Lung microvascular endothelial cell (primary cell): ENCODE measurements around the gene GABBR2. TPM values are rescaled to one million over a fixed set of nuclear protein-coding genes. Genes with fewer than 3 reads are reported as not detected.

Experiments
- DNase-seq, 2 donors: peaks; one replicate each; pipeline versions ENCODE4 v3.0.0 to v3.0.0-alpha.2; 2010; ENCODE audit warnings: low read depth in 2 of 2
- total RNA-seq: library from RNA; depleted of rRNA; stranded (reverse); fragments of >200 nt; gene quantifications from 2 replicates; pipeline ENCODE4 v1.2.1, GENCODE V29; 2014

The GABBR2 gene
- total RNA-seq, 1 donor from 2014 or later = 1.2 TPM

DNA sequence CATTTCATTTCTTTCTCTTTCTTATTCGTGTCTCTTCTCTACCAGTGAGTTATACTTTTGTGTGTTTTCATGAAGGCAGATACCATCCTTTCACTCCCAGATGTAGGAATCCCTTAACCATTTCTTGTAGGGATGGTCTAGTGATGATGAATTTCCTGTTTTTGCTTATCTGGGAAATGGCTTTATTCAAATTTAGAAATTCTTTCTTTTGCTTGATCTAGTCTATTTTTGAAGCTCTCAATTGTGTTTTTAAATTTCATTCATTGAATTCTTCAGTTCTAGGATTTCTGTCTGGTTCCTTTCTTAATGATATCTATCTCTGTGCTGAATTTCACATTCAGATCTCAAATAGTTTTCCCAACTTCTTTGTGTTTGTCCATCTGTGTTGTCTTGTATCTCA lies 357.4 kb downstream of the GABBR2 start:
- no peak for DNase-seq

DNA sequence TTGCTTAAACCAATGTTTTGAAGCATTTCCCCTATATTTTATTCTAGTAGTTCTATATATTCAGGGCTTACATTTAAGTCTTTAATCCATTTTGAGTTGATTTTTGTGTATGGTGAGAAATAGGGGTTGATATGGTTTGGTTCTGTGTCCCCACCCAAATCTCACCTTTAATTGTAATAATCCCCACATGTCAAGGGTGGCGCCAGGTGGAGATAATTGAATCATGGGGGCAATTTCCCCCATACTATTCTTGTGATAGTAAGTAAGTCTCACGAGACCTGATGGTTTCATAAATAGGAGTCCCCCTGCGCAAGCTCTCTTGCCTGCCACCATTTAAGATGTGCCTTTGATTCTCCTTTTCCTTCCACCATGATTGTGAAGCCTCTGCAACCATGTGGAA lies 361.1 kb downstream of the GABBR2 start:
- DNase-seq = no peak

DNA sequence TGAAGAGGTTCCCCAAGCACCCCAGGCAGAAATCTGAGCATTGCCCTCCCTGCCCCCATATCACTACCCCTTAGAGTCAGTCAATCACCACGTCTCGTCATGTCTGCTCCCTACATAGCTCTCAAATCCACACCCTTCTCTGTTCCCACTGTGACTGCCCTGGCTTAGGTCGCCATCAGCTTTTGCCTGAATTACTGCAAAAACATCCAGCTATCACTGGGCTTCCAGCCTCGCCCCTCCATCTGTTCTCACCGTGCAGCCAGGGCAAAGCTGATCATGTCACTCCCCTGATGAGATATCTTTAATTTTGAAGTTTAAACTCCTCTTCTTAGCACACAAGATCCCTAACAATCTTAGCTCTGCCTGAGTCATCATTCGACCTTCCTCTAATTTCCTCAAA lies 363.7 kb downstream of the GABBR2 start:
- no peak for DNase-seq

DNA sequence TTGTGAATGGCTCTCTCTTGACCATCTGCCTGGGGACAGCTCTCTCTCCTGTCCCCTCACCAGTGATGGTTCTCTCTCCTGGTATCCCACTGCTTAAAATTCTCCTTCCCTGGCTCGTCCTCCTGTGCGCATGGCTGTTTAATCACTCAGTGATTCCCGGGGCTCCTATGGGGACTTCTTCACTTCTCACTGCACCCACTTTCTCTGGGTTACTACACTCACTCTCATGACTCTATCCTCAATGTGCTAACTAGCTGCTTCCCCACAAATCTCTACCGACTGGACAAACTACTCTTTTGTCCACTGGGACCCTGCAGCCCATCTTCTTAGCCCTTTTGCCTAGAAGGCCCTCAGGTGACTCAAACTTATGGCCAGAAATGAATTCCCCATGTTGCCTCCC lies 364.2 kb downstream of the GABBR2 start:
- DNase-seq = no peak

DNA sequence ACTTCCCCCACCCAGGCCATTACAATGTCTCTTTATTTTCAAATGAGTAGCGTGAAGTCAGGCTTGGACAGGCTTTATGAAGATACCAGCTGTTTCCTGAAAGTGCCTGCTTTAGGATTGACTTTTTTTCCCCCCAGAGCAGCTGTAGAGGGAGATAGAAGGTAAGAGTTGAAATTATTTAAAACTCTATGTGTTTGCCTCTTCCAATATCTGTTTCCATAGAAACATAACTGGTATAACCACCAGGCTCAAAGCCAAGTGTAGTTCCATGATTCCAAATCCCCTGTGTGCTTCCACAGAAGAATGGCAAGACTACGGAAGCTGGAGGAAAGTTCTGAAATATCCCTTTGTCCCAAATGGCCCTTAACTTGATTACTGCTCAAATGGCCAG lies 365.9 kb downstream of the GABBR2 start:
- peak; percentile 54 to 90 for DNase-seq

DNA sequence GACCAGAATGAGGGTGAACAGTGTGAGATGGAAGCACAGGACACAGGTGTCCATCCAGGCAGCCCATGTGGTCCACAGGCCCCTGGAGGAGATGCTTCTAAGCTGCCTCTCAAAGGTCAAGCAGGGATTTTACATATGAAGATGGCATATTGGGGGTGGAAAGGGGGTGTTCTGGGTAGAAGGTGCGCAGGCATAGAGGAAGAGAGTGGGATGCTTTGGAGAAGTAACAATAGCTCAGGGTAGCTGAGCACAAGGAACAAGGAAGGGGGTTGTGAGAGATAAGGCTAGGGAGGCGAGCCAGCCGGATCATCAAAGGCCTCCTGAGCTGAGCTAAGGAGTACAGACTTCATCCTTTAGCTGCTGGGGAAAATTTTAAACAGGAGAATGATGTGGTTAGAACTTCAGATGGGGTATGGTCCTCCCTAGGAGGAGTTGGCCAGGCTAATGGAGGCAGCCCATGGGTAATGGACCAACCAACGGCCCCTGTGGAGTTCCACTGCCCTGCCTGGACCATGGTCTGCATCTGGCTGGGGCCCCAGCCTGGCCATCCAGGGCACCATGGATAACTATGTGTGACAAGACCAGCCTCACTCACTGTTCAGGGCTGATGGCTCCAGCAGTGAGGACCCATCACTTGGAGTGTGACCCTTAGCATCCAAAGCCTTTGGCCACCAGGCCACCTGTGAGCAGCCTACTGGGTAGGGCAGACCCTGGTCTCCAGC lies 366.5 kb downstream of the GABBR2 start:
- DNase-seq = no peak

DNA sequence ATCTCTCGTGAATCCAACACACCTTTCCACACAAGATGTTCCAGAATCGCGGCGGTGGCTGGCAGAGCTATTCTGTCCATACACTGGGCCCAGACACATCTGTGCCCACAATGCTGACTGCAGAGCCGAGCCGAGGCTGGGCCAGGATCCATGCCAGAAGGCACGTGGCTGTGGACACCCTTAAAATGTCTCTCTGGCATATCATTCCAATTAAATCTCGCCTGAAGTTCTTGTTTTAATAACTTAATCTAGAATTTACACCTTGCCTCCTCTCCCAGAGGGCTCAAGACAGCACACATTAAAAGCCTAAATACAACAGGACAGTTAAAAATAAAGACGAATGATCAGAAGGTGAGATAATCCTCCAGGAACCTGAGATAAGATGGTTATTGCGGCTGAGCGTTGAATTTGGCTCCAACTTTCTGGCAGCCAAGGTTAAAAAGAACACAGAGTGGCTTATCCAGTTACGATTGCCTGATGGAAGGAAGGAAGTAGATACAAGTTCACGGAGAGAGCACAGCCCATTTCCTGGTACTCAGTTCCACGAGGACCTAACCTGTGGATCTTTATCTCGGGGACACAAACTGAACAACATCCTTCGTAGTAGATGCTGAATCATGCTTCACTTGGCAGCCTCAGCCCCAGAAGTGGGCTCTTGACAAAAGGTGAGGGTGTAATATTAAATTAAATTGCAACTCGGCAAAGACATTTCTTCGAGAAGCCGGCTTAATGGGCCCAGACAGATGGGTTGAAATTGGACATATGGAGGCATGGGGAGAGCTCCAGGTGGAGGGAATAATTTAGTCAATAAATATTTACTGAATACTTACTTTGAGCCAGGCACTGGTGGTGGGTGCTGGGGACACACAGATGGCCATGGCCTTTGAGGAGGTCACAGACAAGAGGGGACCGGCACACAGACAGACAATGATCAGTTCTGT lies 367.3 kb downstream of the GABBR2 start:
- peak; percentile 61 to 78 for DNase-seq

DNA sequence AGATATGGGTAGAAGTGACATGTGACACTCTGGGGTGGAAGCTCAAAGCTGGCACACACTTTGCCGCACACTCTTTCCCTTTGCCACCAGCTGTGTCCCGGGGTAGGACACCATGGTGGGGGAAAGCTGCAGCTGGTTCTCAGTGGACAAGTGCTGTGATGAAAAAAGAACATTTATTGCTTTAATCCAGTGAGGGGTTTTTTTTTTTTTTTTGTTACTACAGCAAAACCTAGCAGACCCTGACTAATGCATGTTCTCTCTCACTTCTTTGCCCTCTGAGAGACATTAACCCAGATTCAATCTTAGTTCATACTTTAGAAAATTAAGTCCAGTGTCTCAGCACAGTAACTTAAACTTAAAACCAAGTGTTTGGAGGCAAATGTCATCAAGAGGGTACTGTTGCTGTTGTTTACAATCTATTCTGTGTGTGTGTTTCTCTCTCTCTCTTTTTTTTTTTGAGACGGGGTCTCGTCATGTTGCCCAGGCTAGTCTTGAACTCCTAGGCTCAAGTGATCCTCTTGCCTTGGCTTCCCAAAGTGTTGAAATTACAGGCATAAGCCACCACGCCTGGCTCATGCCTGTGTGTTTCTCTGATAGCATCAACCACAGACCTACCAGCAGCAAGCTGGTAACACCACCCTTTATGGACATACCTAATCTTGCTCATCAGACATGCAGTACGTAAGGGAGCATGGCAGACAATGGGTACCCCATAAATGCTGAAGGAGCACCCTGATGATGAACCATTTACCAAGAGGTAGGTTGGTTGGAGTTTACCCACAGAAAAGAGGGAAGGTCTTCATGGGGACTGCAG lies 368.5 kb downstream of the GABBR2 start:
- no peak for DNase-seq

DNA sequence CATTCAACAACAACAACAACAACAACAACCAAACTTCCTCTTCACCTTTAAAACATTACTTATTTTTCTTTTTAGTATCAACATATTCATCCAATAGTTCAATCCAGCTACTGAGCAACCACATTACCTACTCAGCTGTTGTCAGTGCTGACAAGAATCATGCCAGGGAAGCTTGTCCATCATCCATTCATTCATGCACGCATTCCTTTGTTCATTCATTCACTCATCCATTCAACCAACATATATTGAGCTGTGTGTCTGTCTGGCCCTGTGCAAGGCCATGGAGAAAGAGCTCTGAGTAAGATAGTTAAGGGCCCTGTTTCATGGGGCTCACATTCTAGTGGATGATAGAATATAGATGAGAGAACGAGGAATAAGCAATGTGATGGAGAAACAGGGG lies 373.1 kb downstream of the GABBR2 start:
- DNase-seq = no peak

DNA sequence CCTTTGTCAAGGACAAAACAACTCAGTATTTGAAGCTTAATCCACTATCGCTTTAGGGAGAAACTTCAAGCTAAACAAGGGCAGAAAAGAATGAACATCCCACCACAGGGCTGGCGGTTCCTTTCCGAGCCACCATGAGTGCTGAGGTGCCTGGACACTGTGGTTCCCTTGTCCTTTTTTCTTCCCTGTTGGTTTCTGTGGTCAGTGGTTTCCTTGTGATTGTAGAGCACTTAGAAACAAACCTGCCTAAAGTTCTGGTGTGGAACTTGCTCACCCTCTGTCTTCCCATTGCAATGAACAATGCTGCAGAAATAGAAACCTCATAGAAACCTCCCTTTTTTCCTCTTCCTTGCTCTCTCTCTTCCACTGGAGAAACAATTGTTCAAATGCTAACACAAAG lies 373.9 kb downstream of the GABBR2 start:
- DNase-seq = no peak

DNA sequence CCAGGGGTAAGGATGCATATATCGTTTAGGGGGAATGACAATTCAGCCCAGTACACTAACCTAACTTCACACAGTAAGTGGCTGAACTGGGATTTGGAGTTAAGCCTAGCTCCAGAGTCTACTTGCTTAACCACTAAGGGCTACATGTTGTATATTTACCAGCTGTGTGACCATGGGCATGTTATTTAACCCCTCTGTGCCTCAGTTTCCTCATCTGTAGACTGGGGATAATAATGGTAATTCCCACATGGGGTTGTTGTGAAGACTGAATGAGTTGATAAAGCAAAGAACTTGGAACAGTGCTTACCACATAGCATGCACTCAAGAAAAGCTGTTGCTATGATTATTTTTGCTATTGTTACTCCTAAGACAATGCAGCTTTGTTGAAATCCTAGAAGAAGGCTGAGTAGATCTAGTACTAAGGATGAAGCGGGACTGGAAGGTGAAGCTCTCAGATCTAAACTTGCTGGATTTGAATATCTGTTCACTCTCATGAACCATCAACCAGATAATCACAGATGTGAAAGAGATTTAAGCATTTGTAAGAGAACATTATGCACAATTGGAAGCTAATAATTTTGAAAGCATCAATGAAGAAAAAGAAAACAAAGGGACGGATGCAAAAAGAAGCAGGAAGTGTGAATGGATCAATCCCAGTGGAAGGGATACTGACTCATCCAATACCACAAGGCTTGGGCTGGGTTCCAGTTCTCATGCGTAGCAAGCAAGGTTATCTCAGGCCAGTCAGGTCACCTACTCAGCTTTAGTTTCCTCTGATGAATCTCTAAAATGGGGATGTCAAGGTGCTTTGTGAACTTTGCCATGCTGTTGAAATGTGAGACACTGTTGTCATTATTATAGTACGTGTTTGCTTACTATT lies 374.8 kb downstream of the GABBR2 start:
- peak; percentile 92 to 95 for DNase-seq

DNA sequence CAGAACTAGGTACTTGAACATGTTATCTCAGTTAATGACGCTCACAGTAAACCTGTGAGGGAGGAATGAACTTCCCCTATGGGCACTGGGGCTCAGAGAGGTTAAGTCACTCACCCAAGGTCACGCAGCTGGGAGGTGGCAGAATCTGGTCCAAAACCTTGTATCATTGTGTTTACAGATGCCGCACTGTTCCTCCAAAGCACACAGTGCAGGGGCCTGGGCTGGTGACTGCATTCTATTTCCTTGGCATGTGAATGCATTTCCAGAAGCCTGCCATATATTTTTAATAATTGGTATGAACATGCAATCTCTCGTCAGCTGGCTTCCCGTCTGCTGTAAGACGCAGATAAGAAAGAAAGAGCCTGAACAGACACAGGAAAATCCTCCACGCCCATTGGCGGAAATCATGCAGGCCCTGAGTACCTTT lies 376.3 kb downstream of the GABBR2 start:
- DNase-seq = peak in 1 of 2 donors; percentile 80

DNA sequence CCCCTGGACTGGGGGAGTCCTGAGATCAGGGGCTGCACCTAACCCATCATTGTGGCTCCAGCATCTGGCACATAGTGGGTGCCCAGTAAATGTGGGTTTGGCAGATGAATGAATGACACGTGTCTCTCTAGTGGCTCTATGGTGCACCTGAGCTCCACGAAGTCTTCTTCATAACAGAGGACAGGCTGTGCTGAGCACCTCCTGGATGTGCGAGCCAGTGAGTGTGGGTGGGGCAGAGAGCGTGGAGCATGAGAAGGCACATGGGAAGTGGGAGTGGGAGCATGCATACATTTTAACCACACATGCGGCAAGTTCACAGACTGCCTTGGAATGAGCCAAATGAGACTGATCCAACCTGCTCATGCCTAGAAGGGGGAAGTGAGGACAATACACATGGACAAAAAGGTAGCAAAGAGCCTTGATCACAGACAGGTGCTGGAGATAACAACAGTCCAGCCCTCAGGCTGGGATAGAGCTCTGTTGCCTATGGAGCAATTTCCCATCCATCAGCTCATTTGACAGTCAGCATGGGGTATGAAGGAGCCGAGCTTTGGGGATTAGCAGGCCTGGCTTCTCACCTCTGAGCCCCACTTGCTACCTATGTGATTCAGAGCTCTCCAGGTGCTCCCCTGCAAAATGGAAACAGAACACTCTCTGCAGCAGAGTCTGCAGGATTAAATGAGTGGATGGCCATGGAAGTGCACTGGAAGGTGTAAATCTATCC lies 377.0 kb downstream of the GABBR2 start:
- DNase-seq = no peak

DNA sequence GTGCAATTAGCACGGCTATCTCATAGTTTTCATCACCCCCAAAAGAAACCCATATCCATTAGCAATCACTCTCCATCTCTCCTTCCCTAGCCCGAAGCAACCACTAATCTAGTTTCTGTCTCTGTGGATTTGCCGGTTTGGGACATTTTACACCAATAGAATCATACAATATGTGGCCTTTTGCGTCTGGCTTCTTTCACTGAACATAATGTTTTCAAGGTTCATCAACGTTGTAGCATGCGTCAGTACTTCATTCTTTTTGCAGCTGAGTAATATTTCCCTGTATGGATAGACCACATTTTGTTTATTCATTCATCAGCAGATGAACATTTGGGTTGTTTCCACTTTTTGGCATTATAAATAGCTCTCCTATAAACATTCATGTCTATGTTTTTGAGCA lies 377.9 kb downstream of the GABBR2 start:
- DNase-seq = peak in 1 of 2 donors; percentile 87

DNA sequence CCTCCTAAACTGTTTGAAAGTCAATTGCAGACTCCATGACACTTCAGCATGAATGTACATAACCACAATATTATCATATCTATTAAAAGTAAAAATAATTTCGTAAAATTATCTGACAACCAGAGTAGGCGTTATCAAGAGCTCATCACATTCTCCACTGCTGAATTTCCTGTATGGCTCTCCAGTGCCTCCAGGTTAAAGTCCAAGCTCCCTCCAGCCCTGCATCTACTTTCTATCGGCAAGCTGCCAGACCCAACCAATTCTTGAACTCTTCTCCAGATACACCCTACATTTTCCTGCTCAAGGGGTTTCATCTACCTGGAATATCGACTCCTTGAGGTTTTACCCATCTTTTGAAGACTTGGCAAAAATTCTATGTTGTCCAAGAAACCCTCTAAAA lies 378.8 kb downstream of the GABBR2 start:
- DNase-seq = no peak

DNA sequence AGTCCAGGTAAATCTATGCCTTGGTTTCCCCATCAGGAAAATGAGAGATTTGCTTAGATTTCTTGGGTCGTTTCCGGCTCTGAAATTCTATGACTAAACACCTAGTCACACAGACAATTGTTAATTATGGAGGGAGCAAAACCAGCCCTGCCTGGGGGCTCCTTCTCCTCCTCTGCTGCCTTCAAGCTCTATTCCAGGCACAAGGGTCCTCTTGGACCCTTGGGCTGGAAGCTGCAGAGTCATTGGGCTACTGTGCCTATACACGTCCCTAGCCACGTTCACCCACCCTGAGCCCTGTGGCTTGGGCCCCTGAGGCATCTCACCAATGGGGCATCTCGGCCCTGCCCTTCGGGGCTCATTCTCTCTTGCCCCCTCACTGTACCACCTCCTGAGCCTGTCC lies 379.5 kb downstream of the GABBR2 start:
- no peak for DNase-seq

DNA sequence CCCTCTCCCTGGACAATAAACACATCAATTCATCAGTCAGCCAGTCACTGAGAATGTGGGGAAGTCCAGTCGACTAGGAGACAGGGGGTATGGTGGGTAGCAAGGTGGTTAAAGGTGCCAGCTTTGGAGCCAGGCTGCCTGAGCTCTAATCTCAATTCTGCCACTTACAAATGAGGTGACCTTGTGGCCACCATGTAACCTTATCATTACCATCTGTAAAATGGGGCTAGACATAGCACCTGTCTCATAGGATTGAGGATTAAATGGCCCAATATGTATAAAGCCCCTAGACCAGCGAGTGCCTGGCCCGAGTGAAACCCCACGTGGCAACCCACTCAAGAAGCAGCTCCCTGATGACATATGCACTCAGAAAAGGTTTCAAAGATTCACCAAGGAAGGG lies 380.0 kb downstream of the GABBR2 start:
- DNase-seq = no peak

DNA sequence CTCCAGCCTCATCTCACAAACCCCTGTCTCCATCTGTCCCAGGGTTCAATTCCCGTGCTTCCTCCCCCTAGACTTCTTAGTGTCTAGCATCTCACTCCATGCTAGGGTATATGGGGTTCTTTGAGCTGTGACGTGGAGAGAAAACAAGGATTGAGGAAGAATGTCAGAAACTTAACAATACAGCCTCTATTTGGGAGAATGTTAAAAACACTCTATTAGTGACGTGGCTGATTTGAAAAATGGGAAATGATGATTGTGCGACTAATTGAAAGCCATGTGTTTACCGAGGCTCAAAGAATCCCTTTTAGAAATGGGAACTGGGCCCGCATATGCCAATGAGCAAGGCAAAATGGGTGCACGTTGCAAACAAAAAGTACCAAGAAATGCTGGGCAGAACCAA lies 380.6 kb downstream of the GABBR2 start:
- DNase-seq = no peak

DNA sequence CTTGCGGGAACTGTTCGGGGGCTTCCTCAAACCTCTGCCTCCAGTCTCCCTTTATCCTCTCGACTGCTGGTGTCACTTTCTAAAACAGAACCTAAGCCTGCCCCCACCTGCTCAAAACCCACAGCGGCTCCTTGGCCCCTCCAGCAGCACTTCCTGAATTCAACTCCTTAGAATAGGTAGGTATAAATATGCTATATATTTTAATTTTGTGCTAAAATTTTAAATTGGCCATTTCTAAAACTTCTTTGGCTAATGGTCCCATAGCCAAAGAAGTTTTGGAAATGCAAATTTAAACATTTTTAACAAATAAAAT lies 381.5 kb downstream of the GABBR2 start:
- no peak for DNase-seq

DNA sequence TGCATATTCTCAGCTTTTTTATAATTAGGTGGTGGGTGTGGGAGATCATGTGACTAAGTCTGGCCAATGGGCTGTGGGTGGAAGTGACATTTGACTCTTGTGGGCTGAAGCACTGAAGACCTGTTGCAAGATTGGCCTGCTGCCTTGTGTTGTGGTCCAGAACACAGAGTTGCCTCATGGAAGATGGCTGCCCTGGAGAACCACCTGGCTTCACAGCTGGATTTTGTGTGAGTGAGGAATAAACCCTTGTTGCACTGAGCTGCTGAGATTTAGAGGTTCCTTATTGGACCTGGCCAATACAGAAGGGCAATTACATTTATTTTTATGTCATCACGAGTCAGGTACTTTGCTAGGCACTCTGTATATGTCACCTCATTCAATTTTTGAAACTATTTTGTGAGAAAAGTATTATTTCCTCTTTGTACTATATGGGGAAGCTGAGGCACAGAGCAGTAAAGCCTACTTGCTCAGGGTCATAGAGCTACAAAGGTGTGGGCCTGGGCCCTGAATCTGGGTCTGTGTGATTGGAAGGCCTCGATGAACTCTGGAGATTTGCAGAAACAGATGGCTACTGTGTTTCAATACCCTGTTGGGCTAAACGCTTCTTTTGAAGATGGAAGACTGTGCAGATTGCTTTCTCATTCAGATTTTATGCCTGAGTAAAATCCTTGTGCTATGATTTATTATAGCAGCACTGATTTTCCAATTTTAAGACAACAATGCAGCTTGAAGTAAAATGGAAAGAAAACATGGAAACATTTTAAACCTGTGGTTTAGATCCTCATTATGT lies 382.1 kb downstream of the GABBR2 start:
- DNase-seq = no peak
